HG02571 (cell line): Measurements from ENCODE around the gene NHERF1.
A peak's percentile ranks its signal among the peaks of the same experiment; 100 is the strongest.

ENCODE experiments used
- ATAC-seq: cut with Tn5 transposase; IDR thresholded peaks from one replicate; pipeline ENCODE4 v1.9.1; 2021; ENCODE audit warnings: mild to moderate bottlenecking, moderate library complexity; ENCODE audit not compliant: unreplicated experiment

NHERF1 gene

GRCh38 chr17:74767111-74767516 lies 18.7 kb downstream of the NHERF1 start:
- no peak for ATAC-seq

- ATAC-seq: no peak
Measured at GRCh38 chr17:74768069-74768762, 19.8 kb downstream of the NHERF1 start.

GRCh38 chr17:74768763-74769114 lies 20.3 kb downstream of the NHERF1 start:
- no peak for ATAC-seq

- no peak for ATAC-seq
Measured at GRCh38 chr17:74769266-74769855, 20.9 kb downstream of the NHERF1 start.

- ATAC-seq: no peak
Measured at GRCh38 chr17:74769856-74770497, 21.5 kb downstream of the NHERF1 start.

GRCh38 chr17:74770498-74771318 lies 22.3 kb downstream of the NHERF1 start:
- no peak for ATAC-seq

GRCh38 chr17:74771319-74771914 lies 23.0 kb downstream of the NHERF1 start:
- ATAC-seq: no peak

- no peak for ATAC-seq
Measured at GRCh38 chr17:74772053-74772452, 23.6 kb downstream of the NHERF1 start.

- ATAC-seq: no peak
Measured at GRCh38 chr17:74773414-74773813, 25.0 kb downstream of the NHERF1 start.

- no peak for ATAC-seq
Measured at GRCh38 chr17:74773871-74774286, 25.5 kb downstream of the NHERF1 start.

- ATAC-seq: no peak
Measured at GRCh38 chr17:74775409-74776043, 27.1 kb downstream of the NHERF1 start.

GRCh38 chr17:74776044-74776962 lies 27.9 kb downstream of the NHERF1 start, which contains the start of gene NAT9:
Gene NAT9 (minus strand): TSS chr17:74776345. CDS start chr17:74775698, 647 bp downstream.
- ATAC-seq: peak; percentile 74

GRCh38 chr17:74776990-74777389 lies 28.6 kb downstream of the NHERF1 start:
- no peak for ATAC-seq

- ATAC-seq: no peak
Measured at GRCh38 chr17:74777901-74778515, 29.6 kb downstream of the NHERF1 start.

GRCh38 chr17:74778960-74779359 lies 30.5 kb downstream of the NHERF1 start:
- ATAC-seq: no peak

GRCh38 chr17:74779501-74779900 lies 31.1 kb downstream of the NHERF1 start:
- no peak for ATAC-seq

- no peak for ATAC-seq
Measured at GRCh38 chr17:74779948-74780400, 31.5 kb downstream of the NHERF1 start.

- ATAC-seq: no peak
Measured at GRCh38 chr17:74780443-74781238, 32.2 kb downstream of the NHERF1 start.
